Astrocyte of the cerebellum (primary cell): ENCODE results near the gene AIMP1.
A peak's percentile ranks its signal among the peaks of the same experiment; 100 is the strongest.

ENCODE experiments used
- DNase-seq: peaks from one replicate; pipeline ENCODE4 v3.0.0-alpha.2; 2011; ENCODE audit warnings: low read depth
- H3K4me3 ChIP-seq: 2 replicates; pipeline ENCODE4 v1.5.1; 2011; ENCODE audit warnings: mild to moderate bottlenecking, low read depth, low read length, moderate library complexity
- CTCF ChIP-seq: IDR thresholded peaks from 2 replicates; pipeline ENCODE4 v1.5.1; 2012; ENCODE audit warnings: low read length, low read depth, moderate library complexity, mild to moderate bottlenecking; ENCODE audit errors: missing control alignments
- in situ Hi-C: cut with HindIII; loops from 2 replicates; pipeline ENCODE4 v1.10.0; 2017; ENCODE audit warnings: low sequenced_read_pairs

AIMP1 gene

GRCh38 chr4:106368678-106369077 lies 52.3 kb downstream of the AIMP1 start, which contains the start of gene GIMD1:
Gene GIMD1, minus strand, starts transcription at chr4:106368778. Its CDS starts 1,343 bp downstream, at chr4:106367435.
- in situ Hi-C loops = no loop called here
- no peak for DNase-seq
- H3K4me3 ChIP-seq = no peak within 1 kb of the TSS
- TF ChIP-seq CTCF = no peak

- TF ChIP-seq CTCF = peak; percentile 75
- no peak overlapping the region for H3K4me3 ChIP-seq
- in situ Hi-C loops = no loop called here
- peak; percentile 87 for DNase-seq
Measured at GRCh38 chr4:106369456-106370060, 53.2 kb downstream of the AIMP1 start.

GRCh38 chr4:106370214-106370613 lies 53.9 kb downstream of the AIMP1 start:
- in situ Hi-C loops = no loop called here
- TF ChIP-seq CTCF = no peak
- no peak for DNase-seq
- H3K4me3 ChIP-seq = no peak overlapping the region

- no peak overlapping the region for H3K4me3 ChIP-seq
- DNase-seq = no peak
- in situ Hi-C loops = no loop called here
- no peak for TF ChIP-seq CTCF
Measured at GRCh38 chr4:106371161-106371560, 54.8 kb downstream of the AIMP1 start.

- DNase-seq = no peak
- H3K4me3 ChIP-seq = no peak overlapping the region
- TF ChIP-seq CTCF = no peak
- in situ Hi-C loops = no loop called here
Measured at GRCh38 chr4:106373026-106373425, 56.7 kb downstream of the AIMP1 start.

- no peak for TF ChIP-seq CTCF
- no peak overlapping the region for H3K4me3 ChIP-seq
- in situ Hi-C loops = no loop called here
- DNase-seq = no peak
Measured at GRCh38 chr4:106380179-106380578, 63.8 kb downstream of the AIMP1 start.
